Skin epidermis (tissue), 12 donors: ENCODE measurements around the gene NDN.
"Not testable (repeated sequence)": the region's sequence is repeated elsewhere in the genome, so short reads cannot be mapped to it uniquely, and the experiment has no call there.

Source experiments
- H3K27ac ChIP-seq, 21 experiments: fragments of 200-600 bp; sonication (generic) in 11 of 21; one replicate each; pipeline ENCODE4 v1.5.0; 2020; ENCODE audit warnings: mild to moderate bottlenecking in 3 of 21, inconsistent platforms in 2 of 21, moderate library complexity in 2 of 21
- H3K4me3 ChIP-seq, 7 experiments: fragments of 200-600 bp; sonication (generic) in 2 of 7; one replicate each; pipeline ENCODE4 v1.5.0; 2020; ENCODE audit warnings: inconsistent platforms in 2 of 7, mild to moderate bottlenecking in 2 of 7, moderate library complexity in 1 of 7

NDN gene

GRCh38 chr15:23687143-23687470, at the start of gene NDN:
NDN (minus strand) TSS chr15:23687305; CDS start chr15:23687217, 88 bp downstream.
- Histone ChIP-seq H3K27ac (peak within 1 kb of the TSS in 2 of 21 experiments; percentile 47 to 65), H3K4me3 (peak within 1 kb of the TSS; percentile 21 to 50 (median 25))

GRCh38 chr15:23736033-23736673, 49.0 kb upstream of the NDN start:
- Histone ChIP-seq H3K27ac (no peak overlapping the region), H3K4me3 (no peak overlapping the region)

GRCh38 chr15:23734862-23735261, 47.8 kb upstream of the NDN start:
- H3K27ac ChIP-seq = no peak overlapping the region

GRCh38 chr15:23713874-23714656, 27.0 kb upstream of the NDN start:
- H3K4me3 ChIP-seq = peak overlapping the region in 1 of 7 experiments; percentile 23
- not testable (repeated sequence) for H3K27ac ChIP-seq

More at GRCh38 chr15:23734862-23735261, 47.8 kb upstream of the NDN start:
- no peak overlapping the region for H3K4me3 ChIP-seq

- Histone ChIP-seq H3K27ac (no peak overlapping the region), H3K4me3 (no peak overlapping the region)
Observed at GRCh38 chr15:23708332-23708731, 21.2 kb upstream of the NDN start.

- Histone ChIP-seq H3K4me3 (no peak overlapping the region), H3K27ac (no peak overlapping the region)
Observed at GRCh38 chr15:23695282-23695681, 8.2 kb upstream of the NDN start.

GRCh38 chr15:23694592-23694991, 7.5 kb upstream of the NDN start:
- no peak overlapping the region for H3K4me3 ChIP-seq
- H3K27ac ChIP-seq = no peak overlapping the region

- Histone ChIP-seq H3K27ac (peak overlapping the region in 1 of 21 experiments; percentile 10), H3K4me3 (no peak overlapping the region)
Observed at GRCh38 chr15:23690450-23690852, 3.3 kb upstream of the NDN start.

- no peak overlapping the region for H3K27ac ChIP-seq
Observed at GRCh38 chr15:23690015-23690414, 2.9 kb upstream of the NDN start.

GRCh38 chr15:23686466-23687142, 501 bp downstream of the NDN start:
- Histone ChIP-seq H3K27ac (peak overlapping the region in 2 of 21 experiments; percentile 47 to 65), H3K4me3 (peak overlapping the region; percentile 21 to 50 (median 25))

More at GRCh38 chr15:23690015-23690414, 2.9 kb upstream of the NDN start:
- H3K4me3 ChIP-seq = no peak overlapping the region

- Histone ChIP-seq H3K4me3 (no peak overlapping the region), H3K27ac (no peak overlapping the region)
Observed at GRCh38 chr15:23671481-23671880, 15.6 kb downstream of the NDN start.

- no peak overlapping the region for H3K27ac ChIP-seq
- no peak overlapping the region for H3K4me3 ChIP-seq
Observed at GRCh38 chr15:23670970-23671369, 16.1 kb downstream of the NDN start.

GRCh38 chr15:23663232-23663631, 23.9 kb downstream of the NDN start:
- H3K4me3 ChIP-seq = no peak overlapping the region
- no peak overlapping the region for H3K27ac ChIP-seq

- H3K27ac ChIP-seq = no peak overlapping the region
Observed at GRCh38 chr15:23648920-23649515, 38.1 kb downstream of the NDN start.

GRCh38 chr15:23647421-23648370, 39.4 kb downstream of the NDN start, which contains the start of gene MAGEL2:
MAGEL2 (minus strand) TSS chr15:23647867; CDS start chr15:23647742, 125 bp downstream.
- Histone ChIP-seq H3K27ac (peak within 1 kb of the TSS in 1 of 21 experiments; percentile 29), H3K4me3 (peak within 1 kb of the TSS in 5 of 7 experiments; percentile 8 to 21 (median 19))

More at GRCh38 chr15:23648920-23649515, 38.1 kb downstream of the NDN start:
- no peak overlapping the region for H3K4me3 ChIP-seq

GRCh38 chr15:23647001-23647295, 40.2 kb downstream of the NDN start:
- H3K27ac ChIP-seq = peak overlapping the region in 1 of 21 experiments; percentile 29
- H3K4me3 ChIP-seq = peak overlapping the region in 4 of 7 experiments; percentile 8 to 21 (median 18)

GRCh38 chr15:23646165-23647000, 40.7 kb downstream of the NDN start:
- Histone ChIP-seq H3K4me3 (no peak overlapping the region), H3K27ac (no peak overlapping the region)
